GM12878 (cell line): ENCODE measurements around the gene ACTR1B. TPM values are rescaled to one million over a fixed set of nuclear protein-coding genes. Genes with fewer than 3 reads are reported as not detected.

Source experiments
- DPF2 ChIP-seq: fragments of 450-650 bp; IDR thresholded peaks from 2 replicates; pipeline ENCODE4 v1.6.1; 2017; ENCODE audit warnings: mild to moderate bottlenecking
- KLF5 ChIP-seq: fragments of 450-650 bp; IDR thresholded peaks from 2 replicates; pipeline ENCODE4 v1.6.1; 2014; ENCODE audit warnings: mild to moderate bottlenecking; ENCODE audit not compliant: partially characterized antibody
- LARP7 ChIP-seq: fragments of 450-650 bp; IDR thresholded peaks from 2 replicates; pipeline ENCODE4 v1.6.1; 2017; ENCODE audit warnings: mild to moderate bottlenecking
- SMAD5 ChIP-seq: IDR thresholded peaks from 2 replicates; pipeline ENCODE4 v1.6.1; 2016; ENCODE audit warnings: antibody characterized with exemption, low read depth
- SREBF1 ChIP-seq: IDR thresholded peaks from 2 replicates; pipeline ENCODE4 v1.6.1; 2012; ENCODE audit warnings: mild to moderate bottlenecking, low read length
- SREBF2 ChIP-seq: IDR thresholded peaks from 2 replicates; pipeline ENCODE4 v1.6.1; 2012; ENCODE audit warnings: mild to moderate bottlenecking, low read length
- SUPT20H ChIP-seq: IDR thresholded peaks from 2 replicates; pipeline ENCODE4 v1.6.1; 2011; ENCODE audit warnings: low read depth, mild to moderate bottlenecking, low read length, moderate library complexity, borderline replicate concordance; ENCODE audit not compliant: control insufficient read depth
- SUZ12 ChIP-seq: fragments of 200-600 bp; sonication (generic); IDR thresholded peaks from one replicate; pipeline ENCODE4 v1.6.1; 2018; ENCODE audit warnings: antibody characterized with exemption, mild to moderate bottlenecking; ENCODE audit not compliant: unreplicated experiment
- ZZZ3 ChIP-seq: IDR thresholded peaks from 2 replicates; pipeline ENCODE4 v1.6.1; 2011; ENCODE audit warnings: low read depth; ENCODE audit not compliant: control insufficient read depth, insufficient read length
- polyA plus RNA-seq, 11 experiments: library from polyadenylated mRNA; depleted of rRNA in 4 of 11; unstranded in 6 of 11; stranded (reverse) in 5 of 11; fragments of >200 nt; fragmentation: Nextera tagmentation in 4 of 11; fragmentation: Illumina TruSeq in 1 of 11; extraction: Ambion mirVana in 4 of 11; extraction: Trizol in 1 of 11; gene quantifications; 1 replicate in 1 of 11; 2 replicates in 10 of 11; pipeline versions ENCODE4 v1.2.1 to v1.2.3, GENCODE V29; 2011 to 2016; ENCODE audit warnings: inconsistent platforms in 2 of 11, missing spikeins in 2 of 11, low read depth in 1 of 11
- total RNA-seq, 4 experiments: library from RNA; depleted of rRNA in 3 of 4; stranded (reverse); fragments of >200 nt in 3 of 4; fragmentation: Illumina TruSeq in 1 of 4; extraction: Trizol in 1 of 4; gene quantifications; 2 replicates each; pipeline versions ENCODE4 v1.2.1 to v1.2.3, GENCODE V29; 2013 to 2021
- TF ChIP-seq, protein P1 (sequence below): fragments of 450-650 bp; conservative IDR thresholded peaks from 2 replicates; pipeline ENCODE4 v1.6.1; 2017; ENCODE audit warnings: mild to moderate bottlenecking, moderate library complexity
- TF ChIP-seq, protein P2 (sequence below): IDR thresholded peaks from 2 replicates; pipeline ENCODE4 v1.6.1; 2012; ENCODE audit warnings: low read depth, low read length, improper control_type of control experiment
- TF ChIP-seq, protein P3 (sequence below): fragments of 150-350 bp; IDR thresholded peaks from 2 replicates; pipeline ENCODE4 v1.6.1; 2014; ENCODE audit warnings: mild to moderate bottlenecking, low read depth, low read length
- TF ChIP-seq, protein P4 (sequence below): fragments of 450-650 bp; IDR thresholded peaks from 2 replicates; pipeline ENCODE4 v1.6.1; 2017; ENCODE audit warnings: mild to moderate bottlenecking, moderate library complexity
- TF ChIP-seq, protein P5 (sequence below): fragments of 450-650 bp; IDR thresholded peaks from 2 replicates; pipeline ENCODE4 v1.6.1; 2014; ENCODE audit warnings: mild to moderate bottlenecking
- TF ChIP-seq, protein P6 (sequence below): IDR thresholded peaks from 2 replicates; pipeline ENCODE4 v1.6.1; 2012; ENCODE audit warnings: low read depth, low read length, improper control_type of control experiment
- TF ChIP-seq, protein P7 (sequence below): IDR thresholded peaks from 2 replicates; pipeline ENCODE4 v1.6.1; 2012; ENCODE audit warnings: mild to moderate bottlenecking, low read depth, low read length

ACTR1B gene
- total and polyA plus RNA-seq, 10 of the 15 experiments (the other 5 are each of a cell fraction or from before 2014, with no cell fraction given) = 1.3 to 62.8 (median 44.8) TPM

DNA sequence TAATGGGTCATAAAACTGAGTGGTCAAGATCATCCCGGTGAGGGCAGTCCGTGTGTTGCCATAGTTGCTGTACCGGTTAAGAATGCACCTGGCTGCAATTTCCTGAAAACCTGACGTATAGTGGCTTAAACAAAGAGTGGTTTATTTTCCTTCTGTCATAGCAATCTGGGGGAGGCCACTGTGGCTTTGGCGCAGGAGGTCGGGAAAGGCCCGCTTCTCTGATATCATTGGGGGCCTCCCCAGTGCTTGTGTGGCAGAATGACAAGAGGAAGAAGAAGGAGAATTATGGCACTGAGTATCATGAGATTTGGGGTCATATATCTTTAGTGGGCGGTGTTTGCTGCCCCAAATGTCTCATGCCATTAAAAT is 10.1 kb upstream of the ACTR1B start (continued):
- TF ChIP-seq, protein P1, sequence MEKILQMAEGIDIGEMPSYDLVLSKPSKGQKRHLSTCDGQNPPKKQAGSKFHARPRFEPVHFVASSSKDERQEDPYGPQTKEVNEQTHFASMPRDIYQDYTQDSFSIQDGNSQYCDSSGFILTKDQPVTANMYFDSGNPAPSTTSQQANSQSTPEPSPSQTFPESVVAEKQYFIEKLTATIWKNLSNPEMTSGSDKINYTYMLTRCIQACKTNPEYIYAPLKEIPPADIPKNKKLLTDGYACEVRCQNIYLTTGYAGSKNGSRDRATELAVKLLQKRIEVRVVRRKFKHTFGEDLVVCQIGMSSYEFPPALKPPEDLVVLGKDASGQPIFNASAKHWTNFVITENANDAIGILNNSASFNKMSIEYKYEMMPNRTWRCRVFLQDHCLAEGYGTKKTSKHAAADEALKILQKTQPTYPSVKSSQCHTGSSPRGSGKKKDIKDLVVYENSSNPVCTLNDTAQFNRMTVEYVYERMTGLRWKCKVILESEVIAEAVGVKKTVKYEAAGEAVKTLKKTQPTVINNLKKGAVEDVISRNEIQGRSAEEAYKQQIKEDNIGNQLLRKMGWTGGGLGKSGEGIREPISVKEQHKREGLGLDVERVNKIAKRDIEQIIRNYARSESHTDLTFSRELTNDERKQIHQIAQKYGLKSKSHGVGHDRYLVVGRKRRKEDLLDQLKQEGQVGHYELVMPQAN = no peak
- TF ChIP-seq, protein P2, sequence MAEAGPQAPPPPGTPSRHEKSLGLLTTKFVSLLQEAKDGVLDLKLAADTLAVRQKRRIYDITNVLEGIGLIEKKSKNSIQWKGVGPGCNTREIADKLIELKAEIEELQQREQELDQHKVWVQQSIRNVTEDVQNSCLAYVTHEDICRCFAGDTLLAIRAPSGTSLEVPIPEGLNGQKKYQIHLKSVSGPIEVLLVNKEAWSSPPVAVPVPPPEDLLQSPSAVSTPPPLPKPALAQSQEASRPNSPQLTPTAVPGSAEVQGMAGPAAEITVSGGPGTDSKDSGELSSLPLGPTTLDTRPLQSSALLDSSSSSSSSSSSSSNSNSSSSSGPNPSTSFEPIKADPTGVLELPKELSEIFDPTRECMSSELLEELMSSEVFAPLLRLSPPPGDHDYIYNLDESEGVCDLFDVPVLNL = no peak
- TF ChIP-seq SUZ12 (no peak), SMAD5 (no peak), SREBF1 (no peak), DPF2 (no peak), SREBF2 (no peak), ZZZ3 (no peak), LARP7 (no peak), SUPT20H (no peak), KLF5 (no peak)
- TF ChIP-seq, protein P3, sequence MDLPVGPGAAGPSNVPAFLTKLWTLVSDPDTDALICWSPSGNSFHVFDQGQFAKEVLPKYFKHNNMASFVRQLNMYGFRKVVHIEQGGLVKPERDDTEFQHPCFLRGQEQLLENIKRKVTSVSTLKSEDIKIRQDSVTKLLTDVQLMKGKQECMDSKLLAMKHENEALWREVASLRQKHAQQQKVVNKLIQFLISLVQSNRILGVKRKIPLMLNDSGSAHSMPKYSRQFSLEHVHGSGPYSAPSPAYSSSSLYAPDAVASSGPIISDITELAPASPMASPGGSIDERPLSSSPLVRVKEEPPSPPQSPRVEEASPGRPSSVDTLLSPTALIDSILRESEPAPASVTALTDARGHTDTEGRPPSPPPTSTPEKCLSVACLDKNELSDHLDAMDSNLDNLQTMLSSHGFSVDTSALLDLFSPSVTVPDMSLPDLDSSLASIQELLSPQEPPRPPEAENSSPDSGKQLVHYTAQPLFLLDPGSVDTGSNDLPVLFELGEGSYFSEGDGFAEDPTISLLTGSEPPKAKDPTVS = no peak
- TF ChIP-seq, protein P4, sequence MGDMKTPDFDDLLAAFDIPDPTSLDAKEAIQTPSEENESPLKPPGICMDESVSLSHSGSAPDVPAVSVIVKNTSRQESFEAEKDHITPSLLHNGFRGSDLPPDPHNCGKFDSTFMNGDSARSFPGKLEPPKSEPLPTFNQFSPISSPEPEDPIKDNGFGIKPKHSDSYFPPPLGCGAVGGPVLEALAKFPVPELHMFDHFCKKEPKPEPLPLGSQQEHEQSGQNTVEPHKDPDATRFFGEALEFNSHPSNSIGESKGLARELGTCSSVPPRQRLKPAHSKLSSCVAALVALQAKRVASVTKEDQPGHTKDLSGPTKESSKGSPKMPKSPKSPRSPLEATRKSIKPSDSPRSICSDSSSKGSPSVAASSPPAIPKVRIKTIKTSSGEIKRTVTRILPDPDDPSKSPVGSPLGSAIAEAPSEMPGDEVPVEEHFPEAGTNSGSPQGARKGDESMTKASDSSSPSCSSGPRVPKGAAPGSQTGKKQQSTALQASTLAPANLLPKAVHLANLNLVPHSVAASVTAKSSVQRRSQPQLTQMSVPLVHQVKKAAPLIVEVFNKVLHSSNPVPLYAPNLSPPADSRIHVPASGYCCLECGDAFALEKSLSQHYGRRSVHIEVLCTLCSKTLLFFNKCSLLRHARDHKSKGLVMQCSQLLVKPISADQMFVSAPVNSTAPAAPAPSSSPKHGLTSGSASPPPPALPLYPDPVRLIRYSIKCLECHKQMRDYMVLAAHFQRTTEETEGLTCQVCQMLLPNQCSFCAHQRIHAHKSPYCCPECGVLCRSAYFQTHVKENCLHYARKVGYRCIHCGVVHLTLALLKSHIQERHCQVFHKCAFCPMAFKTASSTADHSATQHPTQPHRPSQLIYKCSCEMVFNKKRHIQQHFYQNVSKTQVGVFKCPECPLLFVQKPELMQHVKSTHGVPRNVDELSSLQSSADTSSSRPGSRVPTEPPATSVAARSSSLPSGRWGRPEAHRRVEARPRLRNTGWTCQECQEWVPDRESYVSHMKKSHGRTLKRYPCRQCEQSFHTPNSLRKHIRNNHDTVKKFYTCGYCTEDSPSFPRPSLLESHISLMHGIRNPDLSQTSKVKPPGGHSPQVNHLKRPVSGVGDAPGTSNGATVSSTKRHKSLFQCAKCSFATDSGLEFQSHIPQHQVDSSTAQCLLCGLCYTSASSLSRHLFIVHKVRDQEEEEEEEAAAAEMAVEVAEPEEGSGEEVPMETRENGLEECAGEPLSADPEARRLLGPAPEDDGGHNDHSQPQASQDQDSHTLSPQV = no peak
- TF ChIP-seq, protein P5, sequence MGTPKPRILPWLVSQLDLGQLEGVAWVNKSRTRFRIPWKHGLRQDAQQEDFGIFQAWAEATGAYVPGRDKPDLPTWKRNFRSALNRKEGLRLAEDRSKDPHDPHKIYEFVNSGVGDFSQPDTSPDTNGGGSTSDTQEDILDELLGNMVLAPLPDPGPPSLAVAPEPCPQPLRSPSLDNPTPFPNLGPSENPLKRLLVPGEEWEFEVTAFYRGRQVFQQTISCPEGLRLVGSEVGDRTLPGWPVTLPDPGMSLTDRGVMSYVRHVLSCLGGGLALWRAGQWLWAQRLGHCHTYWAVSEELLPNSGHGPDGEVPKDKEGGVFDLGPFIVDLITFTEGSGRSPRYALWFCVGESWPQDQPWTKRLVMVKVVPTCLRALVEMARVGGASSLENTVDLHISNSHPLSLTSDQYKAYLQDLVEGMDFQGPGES = no peak
- TF ChIP-seq, protein P6, sequence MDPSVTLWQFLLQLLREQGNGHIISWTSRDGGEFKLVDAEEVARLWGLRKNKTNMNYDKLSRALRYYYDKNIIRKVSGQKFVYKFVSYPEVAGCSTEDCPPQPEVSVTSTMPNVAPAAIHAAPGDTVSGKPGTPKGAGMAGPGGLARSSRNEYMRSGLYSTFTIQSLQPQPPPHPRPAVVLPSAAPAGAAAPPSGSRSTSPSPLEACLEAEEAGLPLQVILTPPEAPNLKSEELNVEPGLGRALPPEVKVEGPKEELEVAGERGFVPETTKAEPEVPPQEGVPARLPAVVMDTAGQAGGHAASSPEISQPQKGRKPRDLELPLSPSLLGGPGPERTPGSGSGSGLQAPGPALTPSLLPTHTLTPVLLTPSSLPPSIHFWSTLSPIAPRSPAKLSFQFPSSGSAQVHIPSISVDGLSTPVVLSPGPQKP = no peak
- TF ChIP-seq, protein P7, sequence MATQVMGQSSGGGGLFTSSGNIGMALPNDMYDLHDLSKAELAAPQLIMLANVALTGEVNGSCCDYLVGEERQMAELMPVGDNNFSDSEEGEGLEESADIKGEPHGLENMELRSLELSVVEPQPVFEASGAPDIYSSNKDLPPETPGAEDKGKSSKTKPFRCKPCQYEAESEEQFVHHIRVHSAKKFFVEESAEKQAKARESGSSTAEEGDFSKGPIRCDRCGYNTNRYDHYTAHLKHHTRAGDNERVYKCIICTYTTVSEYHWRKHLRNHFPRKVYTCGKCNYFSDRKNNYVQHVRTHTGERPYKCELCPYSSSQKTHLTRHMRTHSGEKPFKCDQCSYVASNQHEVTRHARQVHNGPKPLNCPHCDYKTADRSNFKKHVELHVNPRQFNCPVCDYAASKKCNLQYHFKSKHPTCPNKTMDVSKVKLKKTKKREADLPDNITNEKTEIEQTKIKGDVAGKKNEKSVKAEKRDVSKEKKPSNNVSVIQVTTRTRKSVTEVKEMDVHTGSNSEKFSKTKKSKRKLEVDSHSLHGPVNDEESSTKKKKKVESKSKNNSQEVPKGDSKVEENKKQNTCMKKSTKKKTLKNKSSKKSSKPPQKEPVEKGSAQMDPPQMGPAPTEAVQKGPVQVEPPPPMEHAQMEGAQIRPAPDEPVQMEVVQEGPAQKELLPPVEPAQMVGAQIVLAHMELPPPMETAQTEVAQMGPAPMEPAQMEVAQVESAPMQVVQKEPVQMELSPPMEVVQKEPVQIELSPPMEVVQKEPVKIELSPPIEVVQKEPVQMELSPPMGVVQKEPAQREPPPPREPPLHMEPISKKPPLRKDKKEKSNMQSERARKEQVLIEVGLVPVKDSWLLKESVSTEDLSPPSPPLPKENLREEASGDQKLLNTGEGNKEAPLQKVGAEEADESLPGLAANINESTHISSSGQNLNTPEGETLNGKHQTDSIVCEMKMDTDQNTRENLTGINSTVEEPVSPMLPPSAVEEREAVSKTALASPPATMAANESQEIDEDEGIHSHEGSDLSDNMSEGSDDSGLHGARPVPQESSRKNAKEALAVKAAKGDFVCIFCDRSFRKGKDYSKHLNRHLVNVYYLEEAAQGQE = no peak
